ENCODE results near the gene RTF2. TPM values are rescaled to one million over a fixed set of nuclear protein-coding genes. Genes with fewer than 3 reads are reported as not detected.
A peak's percentile ranks its signal among the peaks of the same experiment; 100 is the strongest.

The RTF2 gene
- total RNA-seq, 1 donor from 2014 or later: 54.5 TPM

DNA sequence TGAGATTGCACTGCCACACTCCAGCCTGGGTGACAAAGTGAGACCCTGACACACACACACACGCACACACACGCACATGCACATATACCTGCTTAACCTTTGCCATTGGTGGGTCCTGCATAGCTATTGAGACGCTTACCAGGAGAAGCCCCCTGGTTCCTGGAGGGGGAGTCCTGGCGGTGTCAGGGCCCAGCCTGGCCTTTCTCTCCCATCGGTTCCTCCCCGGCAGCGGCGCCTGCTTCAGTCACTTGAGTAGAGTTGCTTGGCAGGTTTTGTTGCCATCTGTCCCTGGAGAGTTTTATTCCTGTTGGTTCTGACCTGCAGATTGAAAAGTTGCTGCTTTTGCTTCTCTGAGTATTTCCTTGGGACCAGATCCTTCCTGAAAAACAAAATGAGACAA, 35.5 kb downstream of the RTF2 start:
- Histone ChIP-seq H3K36me3 (peaks cover 0 to 5% of the 10 kb centered on the region in 2 donors), H3K4me1 (no peaks in the 10 kb centered on the region), H3K27ac (no peak overlapping the region), H3K4me3 (no peak overlapping the region), H3K27me3 (no peaks in the 10 kb centered on the region), H3K9me3 (no peaks in the 10 kb centered on the region)
- intact Hi-C loops (cut with DNase I): no loop called here
- no peak for DNase-seq (ENCODE audit: low spot score in 2 of 2)
- TF ChIP-seq, protein P1, sequence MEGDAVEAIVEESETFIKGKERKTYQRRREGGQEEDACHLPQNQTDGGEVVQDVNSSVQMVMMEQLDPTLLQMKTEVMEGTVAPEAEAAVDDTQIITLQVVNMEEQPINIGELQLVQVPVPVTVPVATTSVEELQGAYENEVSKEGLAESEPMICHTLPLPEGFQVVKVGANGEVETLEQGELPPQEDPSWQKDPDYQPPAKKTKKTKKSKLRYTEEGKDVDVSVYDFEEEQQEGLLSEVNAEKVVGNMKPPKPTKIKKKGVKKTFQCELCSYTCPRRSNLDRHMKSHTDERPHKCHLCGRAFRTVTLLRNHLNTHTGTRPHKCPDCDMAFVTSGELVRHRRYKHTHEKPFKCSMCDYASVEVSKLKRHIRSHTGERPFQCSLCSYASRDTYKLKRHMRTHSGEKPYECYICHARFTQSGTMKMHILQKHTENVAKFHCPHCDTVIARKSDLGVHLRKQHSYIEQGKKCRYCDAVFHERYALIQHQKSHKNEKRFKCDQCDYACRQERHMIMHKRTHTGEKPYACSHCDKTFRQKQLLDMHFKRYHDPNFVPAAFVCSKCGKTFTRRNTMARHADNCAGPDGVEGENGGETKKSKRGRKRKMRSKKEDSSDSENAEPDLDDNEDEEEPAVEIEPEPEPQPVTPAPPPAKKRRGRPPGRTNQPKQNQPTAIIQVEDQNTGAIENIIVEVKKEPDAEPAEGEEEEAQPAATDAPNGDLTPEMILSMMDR (IDR thresholded peaks at IDR 0.05): no peak

DNA sequence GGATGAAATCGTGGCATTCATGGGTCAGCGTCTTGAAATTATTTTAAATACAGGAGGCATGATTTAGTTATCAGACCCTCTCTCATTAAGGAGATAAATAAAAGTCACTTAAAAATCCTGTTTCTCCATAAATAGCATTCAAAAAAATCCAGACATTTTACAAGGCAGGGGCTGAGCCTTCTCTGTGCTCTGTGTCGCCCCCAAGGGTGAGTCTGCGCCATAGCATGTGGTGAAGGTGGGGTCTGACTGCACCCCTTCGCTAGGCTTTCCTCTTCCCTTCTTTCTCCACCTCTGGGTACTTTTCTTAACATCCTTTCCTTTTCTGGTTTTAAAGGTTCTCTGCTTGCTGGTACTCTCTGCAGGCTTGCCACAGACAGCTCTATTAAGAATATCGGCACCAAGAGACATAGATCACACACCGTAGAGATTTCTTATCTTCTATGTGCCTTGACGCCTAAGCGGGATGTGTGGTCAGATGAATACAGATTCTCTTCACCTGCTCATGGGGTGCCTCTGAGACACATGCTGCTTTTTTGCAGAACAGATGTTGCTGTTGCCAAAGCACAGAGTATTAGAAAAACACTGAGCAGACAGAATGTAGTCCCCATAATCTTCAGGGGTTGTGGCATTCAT, 36.1 kb downstream of the RTF2 start:
- TF ChIP-seq, protein P1 (IDR thresholded peaks at IDR 0.05): peak in 1 of 3 experiments; percentile 23
- H3K4me1 ChIP-seq: no peaks in the 10 kb centered on the region
- intact Hi-C loops (cut with DNase I): no loop called here

DNA sequence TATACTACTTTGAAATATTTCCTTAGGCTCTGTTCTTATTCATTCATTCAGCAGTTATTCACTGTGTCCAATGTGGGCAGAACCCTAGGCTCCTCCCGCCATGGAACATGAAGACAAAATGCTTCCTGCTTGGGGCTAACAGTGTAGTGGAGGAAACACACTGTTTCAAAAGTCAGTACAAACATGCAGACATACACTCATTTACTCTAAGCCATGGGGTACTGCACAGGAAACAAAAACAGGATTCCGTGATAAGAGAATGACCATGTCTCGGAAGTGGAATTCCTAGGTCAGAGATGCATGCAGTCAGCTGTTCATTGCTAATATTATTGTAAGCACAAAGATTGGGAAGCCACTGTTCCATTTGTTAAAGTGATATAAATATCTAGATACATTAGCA, 37.7 kb downstream of the RTF2 start:
- no peaks in the 10 kb centered on the region for H3K9me3 ChIP-seq
- intact Hi-C loops (cut with DNase I): no loop called here
- no peaks in the 10 kb centered on the region for H3K27me3 ChIP-seq
- DNase-seq (ENCODE audit: low spot score in 2 of 2): peak in 1 of 2 donors; percentile 12
- H3K36me3 ChIP-seq: peaks cover 0 to 5% of the 10 kb centered on the region in 2 donors
- no peak overlapping the region for H3K4me3 ChIP-seq
- TF ChIP-seq, protein P1 (IDR thresholded peaks at IDR 0.05): no peak
- no peak overlapping the region for H3K27ac ChIP-seq
- H3K4me1 ChIP-seq: no peaks in the 10 kb centered on the region

More for the DNA sequence above, 36.1 kb downstream of the RTF2 start:
- Histone ChIP-seq H3K27me3 (no peaks in the 10 kb centered on the region), H3K27ac (no peak overlapping the region), H3K9me3 (no peaks in the 10 kb centered on the region), H3K4me3 (no peak overlapping the region), H3K36me3 (peaks cover 0 to 5% of the 10 kb centered on the region in 2 donors)
- DNase-seq (ENCODE audit: low spot score in 2 of 2): no peak

DNA sequence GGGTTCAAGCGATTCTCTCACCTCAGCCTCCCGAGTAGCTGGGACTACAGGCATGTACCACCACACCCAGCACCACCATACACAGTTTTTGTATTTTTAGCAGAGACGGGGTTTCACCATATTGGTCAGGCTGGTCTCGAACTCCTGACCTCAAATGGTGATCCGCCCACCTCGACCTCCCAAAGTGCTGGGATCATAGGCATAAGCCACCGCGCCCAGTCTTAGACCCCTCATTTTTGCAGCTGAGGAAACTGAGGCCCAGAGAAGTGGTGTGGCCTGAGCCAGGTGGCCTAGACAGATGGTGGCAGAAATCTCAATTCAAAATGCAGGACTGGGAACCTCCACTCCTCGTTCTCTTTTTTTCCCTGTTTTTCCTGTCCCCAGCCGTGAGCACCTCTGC, 43.5 kb downstream of the RTF2 start:
- H3K4me1 ChIP-seq: no peaks in the 10 kb centered on the region
- no peak overlapping the region for H3K27ac ChIP-seq
- peaks cover 19 to 33% of the 10 kb centered on the region in 2 donors for H3K36me3 ChIP-seq
- H3K27me3 ChIP-seq: no peaks in the 10 kb centered on the region
- no peak for DNase-seq (ENCODE audit: low spot score in 2 of 2)
- H3K9me3 ChIP-seq: no peaks in the 10 kb centered on the region
- intact Hi-C loops (cut with DNase I): no loop called here
- TF ChIP-seq, protein P1 (IDR thresholded peaks at IDR 0.05): no peak
- no peak overlapping the region for H3K4me3 ChIP-seq

DNA sequence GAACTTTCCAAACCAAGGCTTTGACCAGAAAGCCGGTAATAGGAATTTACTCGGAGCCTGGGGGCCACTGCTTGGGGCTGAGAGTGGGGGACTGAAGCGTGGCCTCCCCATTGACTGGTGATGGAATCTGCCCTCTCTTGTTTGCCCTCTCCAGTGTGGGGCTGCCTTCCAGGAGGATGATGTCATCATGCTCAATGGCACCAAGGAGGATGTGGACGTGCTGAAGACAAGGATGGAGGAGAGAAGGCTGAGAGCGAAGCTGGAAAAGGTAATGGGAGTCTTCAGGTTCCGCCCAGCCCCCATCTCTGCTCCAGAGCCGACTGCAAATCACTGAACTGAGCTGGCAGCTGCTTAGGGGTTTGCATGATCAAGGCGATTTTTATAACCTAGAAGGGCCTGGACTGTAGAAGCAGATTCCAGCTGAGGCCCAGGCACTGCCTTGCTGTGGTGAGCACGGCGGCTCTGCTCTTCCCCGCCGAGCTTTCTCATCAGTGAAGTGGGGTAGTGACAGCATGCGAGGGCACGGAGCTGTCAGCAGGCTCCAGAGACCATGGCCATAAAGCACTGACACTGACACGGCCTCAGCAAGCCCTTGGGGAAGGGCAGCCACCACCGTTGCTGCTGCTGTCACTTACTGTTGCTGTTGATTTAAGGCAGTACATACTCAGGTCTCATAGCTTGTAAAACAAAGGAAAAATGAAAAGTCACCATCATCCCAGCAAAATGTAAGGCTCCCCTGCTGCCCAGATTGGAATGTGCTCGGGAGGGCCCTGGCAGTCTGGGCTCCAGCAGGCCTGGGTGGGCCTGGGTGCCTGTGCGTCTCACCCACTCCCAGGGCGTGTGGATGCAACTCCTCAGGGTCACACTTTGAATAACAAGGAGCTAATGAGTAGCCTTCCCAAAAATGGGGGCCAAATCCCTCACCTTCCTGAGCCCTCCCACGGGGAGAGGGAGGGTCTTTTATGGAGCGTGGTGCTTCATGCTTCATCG, 45.0 kb downstream of the RTF2 start:
- peak in 1 of 2 donors; percentile 51 for DNase-seq (ENCODE audit: low spot score in 2 of 2)
- no peak overlapping the region for H3K27ac ChIP-seq
- TF ChIP-seq, protein P1 (IDR thresholded peaks at IDR 0.05): no peak
- peaks cover 35 to 49% of the 10 kb centered on the region in 2 donors for H3K36me3 ChIP-seq
- no peak overlapping the region for H3K4me3 ChIP-seq
- intact Hi-C loops (cut with DNase I): no loop called here
- no peaks in the 10 kb centered on the region for H3K9me3 ChIP-seq
- H3K4me1 ChIP-seq: no peaks in the 10 kb centered on the region
- H3K27me3 ChIP-seq: no peaks in the 10 kb centered on the region
